Stomach (tissue), 9 donors: ENCODE data around the gene CREB3L1. TPM values are rescaled to one million over a fixed set of nuclear protein-coding genes. Genes with fewer than 3 reads are reported as not detected.
"Not testable (repeated sequence)": the region's sequence is repeated elsewhere in the genome, so short reads cannot be mapped to it uniquely, and the experiment has no call there.

Experiments
- DNase-seq, 2 donors: peaks; one replicate each; pipeline versions ENCODE4 v3.0.0 to v3.0.0-alpha.2; 2013 to 2019
- H3K27ac ChIP-seq, 5 donors: fragments of 200-600 bp in 4 of 5; sonication (generic) in 4 of 5; one replicate each; pipeline ENCODE4 v1.5.1; 2013 to 2019; ENCODE audit warnings: mild to moderate bottlenecking in 1 of 5, moderate library complexity in 1 of 5
- H3K27me3 ChIP-seq, 3 donors: fragments of 200-600 bp; sonication (generic); one replicate each; pipeline ENCODE4 v1.5.1; 2017 to 2019; ENCODE audit warnings: mixed run types in 1 of 3
- H3K36me3 ChIP-seq, 4 donors: fragments of 200-600 bp; sonication (generic); 1 replicate in 3 of 4; 2 replicates in 1 of 4; pipeline ENCODE4 v1.5.1; 2016 to 2019
- H3K4me1 ChIP-seq, 4 donors: fragments of 200-600 bp; sonication (generic); one replicate each; pipeline ENCODE4 v1.5.1; 2016 to 2019
- H3K4me3 ChIP-seq, 4 donors: fragments of 200-600 bp; sonication (generic) in 3 of 4; one replicate each; pipeline ENCODE4 v1.5.1; 2016 to 2019; ENCODE audit warnings: mild to moderate bottlenecking in 1 of 4
- H3K9me3 ChIP-seq, 4 donors: fragments of 200-600 bp; sonication (generic); one replicate each; pipeline ENCODE4 v1.5.1; 2016 to 2019
- EP300 ChIP-seq: sonication (generic); formaldehyde crosslinking; IDR thresholded peaks from one replicate; pipeline ENCODE4 v1.6.1; 2017; ENCODE audit warnings: antibody characterized with exemption
- POLR2A ChIP-seq, 4 donors: fragments of 450-650 bp; IDR thresholded peaks; one replicate each; pipeline ENCODE4 v1.6.1; 2016; ENCODE audit warnings: antibody characterized with exemption in 4 of 4, control low read depth in 2 of 4, mild to moderate bottlenecking in 1 of 4, moderate library complexity in 1 of 4
- POLR2AphosphoS5 ChIP-seq, 3 donors: sonication (generic); formaldehyde crosslinking; IDR thresholded peaks; one replicate each; pipeline ENCODE4 v1.6.1; 2016; ENCODE audit warnings: antibody characterized with exemption in 3 of 3
- WGBS, 5 donors: extraction: QIAGEN DNeasy Blood & Tissue Kit in 3 of 5; methylation state at CpG; one replicate each; pipeline versions ENCODE4 v1.1.5 to v1.1.7; 2013 to 2018; 5-methylcytosine and 5-hydroxymethylcytosine counted together
- intact Hi-C: fragments of 100-400 bp; cut with DNase I; formaldehyde crosslinking; loops from one replicate; pipeline ENCODE4 v1.15.1; 2023; ENCODE audit warnings: low total_unique reads
- polyA plus RNA-seq, 3 donors: library from polyadenylated mRNA; stranded (reverse); fragments of 200-250 nt; gene quantifications; one replicate each; pipeline ENCODE4 v1.2.3, GENCODE V29; 2013
- total RNA-seq, 5 donors: library from RNA; depleted of rRNA; stranded (reverse); fragments of >200 nt; gene quantifications; one replicate each; pipeline versions ENCODE4 v1.1.0 to v1.2.3, GENCODE V29; 2014 to 2016
- TF ChIP-seq, protein P1 (sequence below), 7 experiments: fragments of 450-650 bp in 4 of 7; fragments of 200-600 bp in 3 of 7; sonication (generic) in 3 of 7; IDR thresholded peaks; one replicate each; pipeline ENCODE4 v1.5.1; 2016 to 2019; ENCODE audit warnings: antibody characterized with exemption in 7 of 7, control low read depth in 2 of 7, mild to moderate bottlenecking in 1 of 7
- donor health status: healthy with polysubstance abuse.
- donor health status: Bipolar disorder and iron deficiency.
- donor health status: healthy.

Gene CREB3L1
- total and polyA plus RNA-seq, 8 donors = 21.0 to 125 (median 48.4) TPM

DNA sequence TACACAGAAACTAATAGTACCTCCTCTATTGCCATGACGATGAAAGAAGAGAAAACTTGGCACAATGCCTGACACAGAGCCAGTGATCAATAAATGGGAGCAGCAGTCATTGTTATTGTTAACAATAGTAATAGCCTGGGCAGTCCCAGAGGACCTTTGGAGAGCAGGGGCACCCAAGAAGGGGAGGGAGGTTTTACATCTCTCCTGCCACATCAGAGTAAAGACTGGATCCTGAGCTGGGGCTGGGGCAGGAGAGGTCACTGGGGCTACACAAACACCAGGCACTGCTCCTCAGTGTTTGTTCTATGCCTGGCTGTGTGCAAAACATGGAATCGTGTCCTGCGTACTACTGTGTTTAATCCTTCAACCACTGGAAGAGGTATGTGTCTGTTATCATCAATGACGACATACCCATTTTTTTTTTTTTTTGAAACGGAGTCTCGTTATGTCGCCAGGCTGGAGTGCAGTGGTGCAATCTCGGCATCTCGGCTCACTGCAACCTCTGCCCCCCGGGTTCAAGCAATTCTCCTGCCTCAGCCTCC, 25.0 kb upstream of the CREB3L1 start:
- TF ChIP-seq POLR2A (IDR thresholded peaks at IDR 0.05) (no peak), POLR2AphosphoS5 (IDR thresholded peaks at IDR 0.05) (peak in 1 of 3 donors; percentile 16)
- no peaks in the 10 kb centered on the region for H3K36me3 ChIP-seq
- no peaks in the 10 kb centered on the region for H3K9me3 ChIP-seq
- no peak overlapping the region for H3K4me3 ChIP-seq
- H3K27me3 ChIP-seq = no peaks in the 10 kb centered on the region
- H3K27ac ChIP-seq = peak overlapping the region; percentile 37 to 60 (median 54)
- H3K4me1 ChIP-seq = peaks cover 7 to 45% (median 22%) of the 10 kb centered on the region in 4 donors
- intact Hi-C loops = loop anchor here (5.0 kb wide), 1 partner anchor 45 kb away; no protein-coding TSS in a partner anchor
- peak; percentile 67 to 78 for DNase-seq
- WGBS, 5 donors = 16 to 60% (median 52%) methylated on average over 10 of the region's 10 CpGs

DNA sequence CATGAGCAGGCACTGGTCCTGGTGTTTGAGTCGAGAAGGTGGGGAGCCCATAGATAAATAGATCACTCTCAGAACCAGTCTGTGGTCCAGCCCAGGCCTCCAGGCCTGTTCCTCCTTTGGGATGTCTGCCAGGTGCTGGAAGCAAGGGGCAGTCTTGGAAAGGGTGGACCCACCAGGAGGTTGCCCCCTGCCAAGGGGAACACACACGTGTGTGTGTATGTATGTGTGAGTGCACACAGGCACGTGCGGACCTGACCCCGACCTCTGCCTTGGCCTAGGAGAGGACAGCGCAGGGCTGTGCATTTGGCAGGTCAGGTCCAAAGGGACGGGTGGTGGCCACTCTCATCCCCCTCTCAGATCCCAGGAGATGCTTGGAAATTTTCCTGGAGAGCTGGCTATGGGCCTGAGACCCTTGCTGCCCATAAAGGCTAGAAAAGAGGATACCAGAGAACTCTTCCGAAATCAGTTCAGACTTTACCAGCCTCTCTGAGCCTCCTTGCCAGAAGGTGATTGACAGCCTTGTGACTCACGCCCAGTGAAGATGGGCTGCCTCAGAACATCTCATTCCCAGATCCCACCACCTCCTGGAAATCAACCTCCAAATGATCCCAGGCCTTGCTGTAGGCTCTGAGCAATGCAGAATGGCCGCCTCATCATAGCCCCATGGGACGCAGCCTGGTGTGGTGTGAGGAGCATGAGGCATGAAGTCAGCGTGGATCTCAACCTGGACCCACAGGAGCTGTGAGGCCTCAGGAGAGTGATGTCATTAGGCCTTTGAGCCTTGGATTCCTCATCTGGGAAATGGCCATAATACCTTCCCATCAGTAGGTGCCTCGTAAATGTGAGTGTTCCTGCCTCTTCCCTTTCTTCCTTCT, 24.0 kb upstream of the CREB3L1 start:
- Histone ChIP-seq H3K27ac (peak overlapping the region; percentile 37 to 60 (median 47)), H3K4me1 (peaks cover 7 to 45% (median 22%) of the 10 kb centered on the region in 4 donors), H3K36me3 (no peaks in the 10 kb centered on the region), H3K9me3 (no peaks in the 10 kb centered on the region), H3K4me3 (no peak overlapping the region), H3K27me3 (no peaks in the 10 kb centered on the region)
- WGBS, 5 donors = 79 to 84% (median 82%) methylated on average over 13 of the region's 13 CpGs
- DNase-seq = no peak
- TF ChIP-seq POLR2A (IDR thresholded peaks at IDR 0.05) = no peak
- no peak for TF ChIP-seq POLR2AphosphoS5 (IDR thresholded peaks at IDR 0.05)
- no peak for TF ChIP-seq EP300
- TF ChIP-seq, protein P1, sequence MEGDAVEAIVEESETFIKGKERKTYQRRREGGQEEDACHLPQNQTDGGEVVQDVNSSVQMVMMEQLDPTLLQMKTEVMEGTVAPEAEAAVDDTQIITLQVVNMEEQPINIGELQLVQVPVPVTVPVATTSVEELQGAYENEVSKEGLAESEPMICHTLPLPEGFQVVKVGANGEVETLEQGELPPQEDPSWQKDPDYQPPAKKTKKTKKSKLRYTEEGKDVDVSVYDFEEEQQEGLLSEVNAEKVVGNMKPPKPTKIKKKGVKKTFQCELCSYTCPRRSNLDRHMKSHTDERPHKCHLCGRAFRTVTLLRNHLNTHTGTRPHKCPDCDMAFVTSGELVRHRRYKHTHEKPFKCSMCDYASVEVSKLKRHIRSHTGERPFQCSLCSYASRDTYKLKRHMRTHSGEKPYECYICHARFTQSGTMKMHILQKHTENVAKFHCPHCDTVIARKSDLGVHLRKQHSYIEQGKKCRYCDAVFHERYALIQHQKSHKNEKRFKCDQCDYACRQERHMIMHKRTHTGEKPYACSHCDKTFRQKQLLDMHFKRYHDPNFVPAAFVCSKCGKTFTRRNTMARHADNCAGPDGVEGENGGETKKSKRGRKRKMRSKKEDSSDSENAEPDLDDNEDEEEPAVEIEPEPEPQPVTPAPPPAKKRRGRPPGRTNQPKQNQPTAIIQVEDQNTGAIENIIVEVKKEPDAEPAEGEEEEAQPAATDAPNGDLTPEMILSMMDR (IDR thresholded peaks at IDR 0.05) = no peak
- intact Hi-C loops = loop anchor here (5.0 kb wide), 1 partner anchor 44 kb away; no protein-coding TSS in a partner anchor

DNA sequence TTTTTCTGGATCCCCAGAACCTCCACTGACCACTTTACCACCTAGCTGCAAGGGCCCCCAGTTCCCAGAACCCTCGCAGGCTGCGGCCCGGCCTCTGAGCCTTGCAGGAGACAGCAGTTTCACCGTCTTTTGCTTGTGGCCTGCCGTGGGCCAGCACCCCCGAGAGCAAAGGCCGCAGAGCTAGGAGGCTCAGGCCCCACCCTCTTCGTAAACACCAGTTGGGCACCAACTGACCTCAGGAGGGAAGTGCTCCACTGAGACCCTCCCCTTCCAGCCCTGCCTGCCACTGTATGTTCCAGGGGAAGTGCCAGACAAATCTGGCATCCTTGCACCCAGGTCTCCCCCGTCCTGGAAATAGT, 23.4 kb upstream of the CREB3L1 start:
- peaks cover 7 to 45% (median 22%) of the 10 kb centered on the region in 4 donors for H3K4me1 ChIP-seq
- H3K9me3 ChIP-seq = no peaks in the 10 kb centered on the region
- 32 to 73% (median 53%) methylated on average over 9 of the region's 9 CpGs for WGBS, 5 donors
- DNase-seq = peak; percentile 64 to 71
- H3K4me3 ChIP-seq = no peak overlapping the region
- intact Hi-C loops = loop anchor here (5.0 kb wide), 1 partner anchor 43 kb away; no protein-coding TSS in a partner anchor
- peak overlapping the region; percentile 30 to 60 (median 42) for H3K27ac ChIP-seq
- H3K36me3 ChIP-seq = no peaks in the 10 kb centered on the region
- TF ChIP-seq POLR2A (IDR thresholded peaks at IDR 0.05) = no peak
- TF ChIP-seq, protein P1 (IDR thresholded peaks at IDR 0.05) = no peak
- TF ChIP-seq POLR2AphosphoS5 (IDR thresholded peaks at IDR 0.05) = peak in 1 of 3 donors; percentile 37
- no peak for TF ChIP-seq EP300
- H3K27me3 ChIP-seq = no peaks in the 10 kb centered on the region

DNA sequence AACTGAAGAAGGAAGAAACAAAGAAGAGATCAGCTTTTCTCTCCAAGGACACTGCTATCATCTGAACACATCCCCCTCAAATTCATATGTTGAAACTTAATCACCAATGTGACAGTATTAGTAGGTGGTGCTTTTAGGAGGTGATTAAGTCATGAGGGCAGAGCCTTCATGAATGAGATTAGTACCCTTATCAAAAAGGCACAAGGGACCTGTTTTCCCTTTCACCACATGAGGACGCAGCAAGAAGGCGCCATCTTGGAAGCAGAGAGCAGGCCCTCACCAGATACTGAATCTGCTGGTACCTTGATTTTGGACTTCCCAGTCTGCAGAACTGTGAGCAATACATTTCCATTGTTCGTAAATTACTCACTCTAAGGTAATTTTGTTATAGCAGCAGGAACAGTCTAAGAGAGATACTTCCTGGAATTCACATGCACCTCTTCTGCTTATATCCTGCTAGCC, 20.9 kb upstream of the CREB3L1 start:
- 92 to 97% (median 94%) methylated on average over 3 of the region's 3 CpGs for whole genome bisulfite sequencing, 5 donors
- TF ChIP-seq, protein P1 (IDR thresholded peaks at IDR 0.05) = no peak
- TF ChIP-seq POLR2A (IDR thresholded peaks at IDR 0.05) = no peak
- no peak for TF ChIP-seq EP300
- TF ChIP-seq POLR2AphosphoS5 (IDR thresholded peaks at IDR 0.05) = no peak

DNA sequence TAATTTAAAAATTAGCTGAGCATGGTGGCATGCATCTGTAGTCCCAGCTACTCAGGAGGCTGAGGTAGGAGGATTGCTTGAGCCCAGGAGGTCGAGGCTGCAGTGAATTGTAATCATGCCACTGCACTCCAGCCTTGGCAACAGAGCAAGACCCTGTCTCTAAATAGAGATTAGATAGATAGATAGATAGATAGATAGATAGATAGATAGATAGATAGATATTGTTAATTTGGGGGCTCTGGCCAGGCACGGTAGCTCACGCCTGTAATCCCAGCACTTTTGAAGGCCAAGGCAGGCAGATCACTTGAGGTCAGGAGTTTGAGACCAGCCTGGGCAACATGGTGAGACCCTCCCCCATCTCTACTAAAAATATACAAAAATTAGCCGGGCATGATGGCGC, 18.1 kb upstream of the CREB3L1 start:
- H3K4me3 ChIP-seq, H3K4me1 ChIP-seq, intact Hi-C loops, DNase-seq, H3K36me3 ChIP-seq, H3K27ac ChIP-seq, H3K9me3 ChIP-seq, H3K27me3 ChIP-seq: not testable (repeated sequence)
- 86 to 95% (median 89%) methylated on average over 5 of the region's 5 CpGs for WGBS, 5 donors

More for the DNA sequence above, 20.9 kb upstream of the CREB3L1 start:
- no peak overlapping the region for H3K4me3 ChIP-seq
- no peak for DNase-seq
- intact Hi-C loops = no loop called here
- H3K27me3 ChIP-seq = no peaks in the 10 kb centered on the region
- H3K27ac ChIP-seq = no peak overlapping the region
- H3K9me3 ChIP-seq = no peaks in the 10 kb centered on the region
- H3K36me3 ChIP-seq = no peaks in the 10 kb centered on the region
- peaks cover 3 to 29% (median 15%) of the 10 kb centered on the region in 4 donors for H3K4me1 ChIP-seq
